GM18498 (cell line): ENCODE results near the gene NLGN1.
A peak's percentile ranks its signal among the peaks of the same experiment; 100 is the strongest.

Source experiments
- ATAC-seq: cut with Tn5 transposase; IDR thresholded peaks from one replicate; pipeline ENCODE4 v1.9.1; 2021; ENCODE audit warnings: mild to moderate bottlenecking, moderate library complexity; ENCODE audit not compliant: unreplicated experiment

The NLGN1 gene

GRCh38 chr3:173893066-173893465 is 495.5 kb downstream of the NLGN1 start:
- no peak for ATAC-seq

- ATAC-seq = no peak
Measured at GRCh38 chr3:173893835-173894234, 496.3 kb downstream of the NLGN1 start.

- ATAC-seq = no peak
Measured at GRCh38 chr3:173897631-173898030, 500.1 kb downstream of the NLGN1 start.

GRCh38 chr3:173901649-173902048 is 504.1 kb downstream of the NLGN1 start:
- no peak for ATAC-seq

GRCh38 chr3:173902401-173902800 is 504.9 kb downstream of the NLGN1 start:
- ATAC-seq = no peak

- no peak for ATAC-seq
Measured at GRCh38 chr3:173902871-173903270, 505.3 kb downstream of the NLGN1 start.

- no peak for ATAC-seq
Measured at GRCh38 chr3:173905381-173905780, 507.8 kb downstream of the NLGN1 start.

GRCh38 chr3:173911446-173911845 is 513.9 kb downstream of the NLGN1 start:
- no peak for ATAC-seq

GRCh38 chr3:173912126-173912525 is 514.6 kb downstream of the NLGN1 start:
- no peak for ATAC-seq

- ATAC-seq = no peak
Measured at GRCh38 chr3:173913397-173913796, 515.9 kb downstream of the NLGN1 start.

GRCh38 chr3:173913974-173914421 is 516.5 kb downstream of the NLGN1 start:
- ATAC-seq = no peak

GRCh38 chr3:173916799-173917198 is 519.3 kb downstream of the NLGN1 start:
- ATAC-seq = no peak

- ATAC-seq = peak; percentile 85
Measured at GRCh38 chr3:173920386-173920785, 522.8 kb downstream of the NLGN1 start.

GRCh38 chr3:173921732-173922131 is 524.2 kb downstream of the NLGN1 start:
- ATAC-seq = no peak

- no peak for ATAC-seq
Measured at GRCh38 chr3:173923204-173923603, 525.7 kb downstream of the NLGN1 start.

GRCh38 chr3:173930251-173930650 is 532.7 kb downstream of the NLGN1 start:
- no peak for ATAC-seq

GRCh38 chr3:173932624-173933023 is 535.1 kb downstream of the NLGN1 start:
- ATAC-seq = no peak

- ATAC-seq = no peak
Measured at GRCh38 chr3:173933113-173933512, 535.6 kb downstream of the NLGN1 start.

GRCh38 chr3:173936316-173936715 is 538.8 kb downstream of the NLGN1 start:
- no peak for ATAC-seq

GRCh38 chr3:173938159-173938558 is 540.6 kb downstream of the NLGN1 start:
- no peak for ATAC-seq

- no peak for ATAC-seq
Measured at GRCh38 chr3:173938616-173939015, 541.1 kb downstream of the NLGN1 start.

- no peak for ATAC-seq
Measured at GRCh38 chr3:173939331-173939730, 541.8 kb downstream of the NLGN1 start.

- no peak for ATAC-seq
Measured at GRCh38 chr3:173943264-173943663, 545.7 kb downstream of the NLGN1 start.

- ATAC-seq = no peak
Measured at GRCh38 chr3:173945170-173945569, 547.6 kb downstream of the NLGN1 start.
